HEK293 (cell line): ENCODE measurements around the gene OSBPL10.
A peak's percentile ranks its signal among the peaks of the same experiment; 100 is the strongest.

Experiments used
- CTCF ChIA-PET: fragments of 350-600 bp; formaldehyde crosslinking; extraction: SDS; loops from one replicate; lab custom pipeline; 2021; ENCODE audit warnings: antibody characterized with exemption; lab: Yijun Ruan, JAX
- POLR2A ChIA-PET: fragments of 300-600 bp; formaldehyde crosslinking; extraction: SDS; loops from one replicate; lab custom pipeline; 2020; ENCODE audit warnings: antibody characterized with exemption, inconsistent platforms; lab: Yijun Ruan, JAX
- H3K27ac ChIP-seq: fragments of 200-500 bp; sonication (Bioruptor generic); 2 replicates; pipeline ENCODE4 v1.5.1; 2014; ENCODE audit warnings: low read depth, low read length, control low read depth, inconsistent platforms; ENCODE audit errors: extremely low read depth
- H3K36me3 ChIP-seq, 2 experiments: fragments of 200-500 bp in 1 of 2; sonication (Bioruptor generic) in 1 of 2; 1 replicate in 1 of 2; 2 replicates in 1 of 2; pipeline ENCODE4 v1.5.1; 2014 to 2017; ENCODE audit warnings: inconsistent platforms in 2 of 2, low read length in 2 of 2; ENCODE audit not compliant: control insufficient read depth in 2 of 2, insufficient read depth in 1 of 2
- H3K4me1 ChIP-seq: fragments of 200-500 bp; sonication (Bioruptor generic); 2 replicates; pipeline ENCODE4 v1.5.1; 2014; ENCODE audit warnings: mild to moderate bottlenecking, low read length, inconsistent platforms; ENCODE audit not compliant: control insufficient read depth, insufficient read depth
- H3K4me3 ChIP-seq: 2 replicates; pipeline ENCODE4 v1.5.1; 2011; ENCODE audit warnings: low read depth, mild to moderate bottlenecking, control low read depth, low read length, moderate library complexity
- H3K9me3 ChIP-seq: fragments of 200-500 bp; sonication (Bioruptor generic); 2 replicates; pipeline ENCODE4 v1.5.1; 2014; ENCODE audit warnings: low read depth, low read length, inconsistent platforms; ENCODE audit not compliant: control insufficient read depth, insufficient read depth
- MYNN ChIP-seq: fragments of 450-650 bp; formaldehyde crosslinking; IDR thresholded peaks from 2 replicates; pipeline ENCODE4 v1.5.1; 2016; ENCODE audit warnings: missing biosample characterization, missing genetic modification characterization, borderline replicate concordance
- OVOL3 ChIP-seq: fragments of 450-650 bp; formaldehyde crosslinking; IDR thresholded peaks from 2 replicates; pipeline ENCODE4 v1.5.1; 2016; ENCODE audit warnings: missing biosample characterization, missing genetic modification characterization
- SALL2 ChIP-seq: fragments of 450-650 bp; formaldehyde crosslinking; IDR thresholded peaks from 2 replicates; pipeline ENCODE4 v1.5.0; 2017; ENCODE audit warnings: missing biosample characterization, mild to moderate bottlenecking, missing genetic modification characterization, borderline replicate concordance
- SCRT2 ChIP-seq: fragments of 450-650 bp; formaldehyde crosslinking; IDR thresholded peaks from 2 replicates; pipeline ENCODE4 v1.5.1; 2016; ENCODE audit warnings: missing biosample characterization, missing genetic modification characterization
- ZBTB11 ChIP-seq: fragments of 450-650 bp; formaldehyde crosslinking; conservative IDR thresholded peaks from 2 replicates; pipeline ENCODE4 v1.5.1; 2016; ENCODE audit warnings: low read depth, missing biosample characterization, missing genetic modification characterization
- ZFP3 ChIP-seq: fragments of 450-650 bp; formaldehyde crosslinking; IDR thresholded peaks from 2 replicates; pipeline ENCODE4 v1.5.1; 2016; ENCODE audit warnings: low read depth, missing biosample characterization, missing genetic modification characterization
- ZNF133 ChIP-seq: fragments of 450-650 bp; formaldehyde crosslinking; IDR thresholded peaks from 2 replicates; pipeline ENCODE4 v1.5.1; 2016; ENCODE audit warnings: missing biosample characterization, missing genetic modification characterization
- ZNF138 ChIP-seq: fragments of 450-650 bp; formaldehyde crosslinking; IDR thresholded peaks from 2 replicates; pipeline ENCODE4 v1.5.1; 2016; ENCODE audit warnings: missing biosample characterization, missing genetic modification characterization, borderline replicate concordance
- ZNF155 ChIP-seq: fragments of 450-650 bp; formaldehyde crosslinking; IDR thresholded peaks from 2 replicates; pipeline ENCODE4 v1.5.1; 2016; ENCODE audit warnings: missing biosample characterization, missing genetic modification characterization
- ZNF214 ChIP-seq: fragments of 450-650 bp; formaldehyde crosslinking; IDR thresholded peaks from 2 replicates; pipeline ENCODE4 v1.5.1; 2017; ENCODE audit warnings: missing biosample characterization, mild to moderate bottlenecking, missing genetic modification characterization, borderline replicate concordance
- ZNF223 ChIP-seq: fragments of 450-650 bp; formaldehyde crosslinking; IDR thresholded peaks from 2 replicates; pipeline ENCODE4 v1.5.1; 2016; ENCODE audit warnings: missing biosample characterization, missing genetic modification characterization
- ZNF350 ChIP-seq: fragments of 450-650 bp; formaldehyde crosslinking; IDR thresholded peaks from 2 replicates; pipeline ENCODE4 v1.5.0; 2017; ENCODE audit warnings: missing biosample characterization, mild to moderate bottlenecking, missing genetic modification characterization
- ZNF426 ChIP-seq: fragments of 450-650 bp; formaldehyde crosslinking; IDR thresholded peaks from 2 replicates; pipeline ENCODE4 v1.5.1; 2017; ENCODE audit warnings: missing biosample characterization, missing genetic modification characterization, mild to moderate bottlenecking, inconsistent platforms, moderate library complexity
- ZNF530 ChIP-seq: fragments of 450-650 bp; formaldehyde crosslinking; IDR thresholded peaks from 2 replicates; pipeline ENCODE4 v1.5.1; 2016; ENCODE audit warnings: low read depth, missing biosample characterization, missing genetic modification characterization
- ZNF580 ChIP-seq: fragments of 450-650 bp; formaldehyde crosslinking; IDR thresholded peaks from 2 replicates; pipeline ENCODE4 v1.5.1; 2016; ENCODE audit warnings: missing biosample characterization, missing genetic modification characterization
- ZNF785 ChIP-seq: fragments of 450-650 bp; formaldehyde crosslinking; IDR thresholded peaks from 2 replicates; pipeline ENCODE4 v1.5.1; 2016; ENCODE audit warnings: missing biosample characterization, missing genetic modification characterization
- ZSCAN16 ChIP-seq: fragments of 450-650 bp; formaldehyde crosslinking; IDR thresholded peaks from 2 replicates; pipeline ENCODE4 v1.5.1; 2016; ENCODE audit warnings: missing biosample characterization, missing genetic modification characterization
- TF ChIP-seq, protein P1 (sequence below): fragments of 450-650 bp; formaldehyde crosslinking; IDR thresholded peaks from 2 replicates; pipeline ENCODE4 v1.5.1; 2017; ENCODE audit warnings: missing biosample characterization, missing genetic modification characterization

OSBPL10 gene

GRCh38 chr3:31753050-31753425 is 228.0 kb downstream of the OSBPL10 start:
- H3K4me3 ChIP-seq: no peak overlapping the region

GRCh38 chr3:31752305-31753049 is 228.6 kb downstream of the OSBPL10 start:
- H3K4me3 ChIP-seq: no peak overlapping the region
- no peaks in the 10 kb centered on the region; the same call in none of the 2 replicates for H3K4me1 ChIP-seq
- H3K9me3 ChIP-seq: no peaks in the 10 kb centered on the region
- ChIA-PET CTCF (no interaction called here), POLR2A (no interaction called here)
- H3K27ac ChIP-seq: no peak overlapping the region
- no peaks in the 10 kb centered on the region for H3K36me3 ChIP-seq
- TF ChIP-seq ZNF214: no peak
- TF ChIP-seq ZNF155 (tag by site-specific recombination): no peak
- no peak for TF ChIP-seq ZBTB11 (tag by site-specific recombination)
- peak; percentile 90; the same call in 1 of the 2 replicates for TF ChIP-seq ZSCAN16 (tag by site-specific recombination)
- 0 out of 2 replicates have a peak, but pooled peaks have one; percentile 22 for TF ChIP-seq SCRT2 (tag by site-specific recombination)

More at GRCh38 chr3:31753050-31753425, 228.0 kb downstream of the OSBPL10 start:
- CTCF ChIA-PET: no interaction called here
- Histone ChIP-seq H3K27ac (no peak overlapping the region), H3K9me3 (no peaks in the 10 kb centered on the region), H3K4me1 (no peaks in the 10 kb centered on the region; the same call in none of the 2 replicates), H3K36me3 (no peaks in the 10 kb centered on the region)
- POLR2A ChIA-PET: no interaction called here
- TF ChIP-seq ZNF530 (tag by site-specific recombination): no peak
- TF ChIP-seq SCRT2 (tag by site-specific recombination): no peak
- no peak for TF ChIP-seq ZNF133
- TF ChIP-seq ZNF138: no peak
- TF ChIP-seq ZFP3 (tag by site-specific recombination): no peak
- TF ChIP-seq MYNN (tag by site-specific recombination): no peak
- TF ChIP-seq ZNF426 (tag by site-specific recombination): no peak
- TF ChIP-seq ZNF580 (tag by site-specific recombination): no peak
- no peak for TF ChIP-seq SALL2 (tag by site-specific recombination)
- TF ChIP-seq OVOL3 (tag by site-specific recombination): no peak
- no peak for TF ChIP-seq ZNF223 (tag by site-specific recombination)
- TF ChIP-seq, protein P1, sequence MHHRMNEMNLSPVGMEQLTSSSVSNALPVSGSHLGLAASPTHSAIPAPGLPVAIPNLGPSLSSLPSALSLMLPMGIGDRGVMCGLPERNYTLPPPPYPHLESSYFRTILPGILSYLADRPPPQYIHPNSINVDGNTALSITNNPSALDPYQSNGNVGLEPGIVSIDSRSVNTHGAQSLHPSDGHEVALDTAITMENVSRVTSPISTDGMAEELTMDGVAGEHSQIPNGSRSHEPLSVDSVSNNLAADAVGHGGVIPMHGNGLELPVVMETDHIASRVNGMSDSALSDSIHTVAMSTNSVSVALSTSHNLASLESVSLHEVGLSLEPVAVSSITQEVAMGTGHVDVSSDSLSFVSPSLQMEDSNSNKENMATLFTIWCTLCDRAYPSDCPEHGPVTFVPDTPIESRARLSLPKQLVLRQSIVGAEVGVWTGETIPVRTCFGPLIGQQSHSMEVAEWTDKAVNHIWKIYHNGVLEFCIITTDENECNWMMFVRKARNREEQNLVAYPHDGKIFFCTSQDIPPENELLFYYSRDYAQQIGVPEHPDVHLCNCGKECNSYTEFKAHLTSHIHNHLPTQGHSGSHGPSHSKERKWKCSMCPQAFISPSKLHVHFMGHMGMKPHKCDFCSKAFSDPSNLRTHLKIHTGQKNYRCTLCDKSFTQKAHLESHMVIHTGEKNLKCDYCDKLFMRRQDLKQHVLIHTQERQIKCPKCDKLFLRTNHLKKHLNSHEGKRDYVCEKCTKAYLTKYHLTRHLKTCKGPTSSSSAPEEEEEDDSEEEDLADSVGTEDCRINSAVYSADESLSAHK (tag by site-specific recombination): no peak
- no peak for TF ChIP-seq ZNF785 (tag by site-specific recombination)
- no peak for TF ChIP-seq ZNF155 (tag by site-specific recombination)
- TF ChIP-seq ZNF350 (tag by site-specific recombination): no peak
- TF ChIP-seq, all 188 proteins: peak for 0
